Kasumi-1 (cell line): ENCODE measurements around the gene MTR.

Source experiments
- DNase-seq, 2 experiments: peaks; one replicate each; lab custom pipeline; 2025; lab: John Stamatoyannopoulos, UW

MTR gene

GRCh38 chr1:236952246-236953003 lies 157.3 kb downstream of the MTR start:
- DNase-seq = no peak

- DNase-seq = no peak
Observed at GRCh38 chr1:236953151-236953700, 158.1 kb downstream of the MTR start.
